ENCODE measurements around the gene STARD9. TPM values are rescaled to one million over a fixed set of nuclear protein-coding genes. Genes with fewer than 3 reads are reported as not detected.
A peak's percentile ranks its signal among the peaks of the same experiment; 100 is the strongest.
"Not testable (repeated sequence)": the region's sequence is repeated elsewhere in the genome, so short reads cannot be mapped to it uniquely, and the experiment has no call there.

Gene STARD9
- total RNA-seq, 1 experiment from 2014 or later = 4.0 TPM

- in situ Hi-C loops (cut with HindIII; ENCODE audit: low sequenced_read_pairs) = no loop called here
Observed at GRCh38 chr15:42735382-42736165, 160.2 kb downstream of the STARD9 start.

DNA sequence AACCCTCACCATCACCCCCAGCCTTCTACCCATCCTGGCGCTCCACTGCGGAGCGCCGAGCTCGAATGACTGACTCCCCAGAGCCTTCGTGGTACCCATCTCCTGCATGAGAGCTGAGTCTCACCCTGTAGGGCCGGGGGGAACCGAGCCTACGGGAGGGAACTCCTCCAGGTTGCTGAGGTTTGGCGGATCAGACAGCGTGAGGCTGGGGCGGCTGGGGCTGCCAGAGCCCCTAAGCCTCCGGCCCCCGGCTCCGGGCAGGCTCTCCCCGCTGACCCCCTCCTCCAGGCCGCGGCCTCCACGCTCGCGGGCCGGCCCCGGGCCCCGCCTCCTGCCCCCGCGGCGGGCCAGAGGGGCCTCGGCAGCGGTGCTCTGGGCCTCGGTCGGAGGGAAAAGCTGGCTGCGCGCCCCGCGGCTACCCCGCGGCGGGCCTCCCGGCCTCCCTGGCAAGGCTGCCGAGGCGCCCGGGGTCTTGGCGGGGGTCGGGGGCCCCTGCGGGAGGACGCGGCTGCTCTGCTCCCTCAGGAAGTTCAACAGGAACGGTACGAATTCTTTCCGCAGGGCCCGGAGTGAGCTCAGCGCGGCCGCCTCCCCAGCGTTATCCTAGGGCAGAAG lies 160.9 kb downstream of the STARD9 start:
- in situ Hi-C loops (cut with HindIII; ENCODE audit: low sequenced_read_pairs) = no loop called here
- peak; percentile 17 for DNase-seq (ENCODE audit: low spot score)

More at GRCh38 chr15:42735382-42736165, 160.2 kb downstream of the STARD9 start:
- DNase-seq (ENCODE audit: low spot score) = no peak

- in situ Hi-C loops (cut with HindIII; ENCODE audit: low sequenced_read_pairs) = no loop called here
- DNase-seq (ENCODE audit: low spot score) = peak; percentile 79
Observed at GRCh38 chr15:42736793-42737528, 161.6 kb downstream of the STARD9 start, which contains the start of gene CDAN1. CDAN1 (minus strand) TSS chr15:42737128; CDS start chr15:42737102, 26 bp downstream.

DNA sequence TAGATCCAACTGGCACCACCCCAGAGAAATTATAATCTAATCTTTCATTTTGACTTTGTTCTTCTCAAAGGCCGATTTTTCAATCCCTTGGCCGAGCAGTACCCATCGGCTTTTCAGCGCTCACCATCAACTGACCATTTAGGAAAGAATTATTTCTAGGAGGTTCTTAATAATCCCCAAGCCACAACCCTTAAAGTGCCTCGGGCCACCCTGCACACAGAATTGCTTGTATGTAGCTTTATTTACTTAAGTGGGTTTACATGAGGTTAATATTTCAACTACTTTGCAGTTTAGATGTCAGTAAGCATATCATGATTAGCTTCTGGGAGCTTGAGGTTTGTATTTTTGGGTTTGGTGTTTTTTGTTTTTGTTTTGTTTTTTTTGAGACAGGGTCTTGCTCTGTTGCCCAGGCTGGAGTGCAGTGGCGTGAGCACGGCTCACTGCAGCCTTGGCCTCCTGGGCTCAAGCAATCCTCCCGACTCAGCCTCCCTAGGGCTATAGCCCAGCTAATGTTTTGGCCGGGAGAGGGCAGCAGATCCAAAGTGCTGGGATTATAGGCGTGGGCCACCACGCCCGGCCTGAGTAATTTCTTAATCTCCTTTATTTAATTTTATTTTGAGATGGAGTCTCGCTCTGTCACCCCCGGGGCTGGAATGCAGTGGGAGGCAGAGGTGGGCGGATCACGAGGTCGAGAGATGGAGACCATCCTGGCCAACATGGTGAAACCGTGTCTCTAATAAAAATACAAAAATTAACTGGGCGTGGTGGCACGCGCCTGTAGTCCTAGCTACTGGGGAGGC lies 162.3 kb downstream of the STARD9 start:
- in situ Hi-C loops (cut with HindIII; ENCODE audit: low sequenced_read_pairs) = no loop called here
- DNase-seq (ENCODE audit: low spot score) = no peak

DNA sequence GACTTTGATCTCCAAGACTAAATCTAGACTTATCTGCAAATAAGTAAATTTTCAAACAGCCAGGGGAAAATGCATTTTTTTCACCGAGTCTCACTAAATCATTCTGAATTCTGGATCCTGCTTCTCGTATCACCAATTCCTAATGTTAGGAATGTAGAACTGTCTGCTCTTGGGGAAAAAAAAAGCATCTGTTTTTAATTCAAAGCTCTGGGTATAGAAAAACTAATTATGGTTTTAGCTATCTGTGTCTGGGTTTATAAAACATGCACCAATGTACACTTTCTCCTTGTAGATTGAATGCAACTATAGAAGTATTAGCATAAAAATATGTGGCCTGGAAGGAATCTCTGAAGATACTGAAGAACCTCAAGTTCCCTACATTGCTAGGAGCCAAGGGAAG lies 166.3 kb downstream of the STARD9 start:
- in situ Hi-C loops (cut with HindIII; ENCODE audit: low sequenced_read_pairs) = no loop called here
- DNase-seq (ENCODE audit: low spot score) = no peak

DNA sequence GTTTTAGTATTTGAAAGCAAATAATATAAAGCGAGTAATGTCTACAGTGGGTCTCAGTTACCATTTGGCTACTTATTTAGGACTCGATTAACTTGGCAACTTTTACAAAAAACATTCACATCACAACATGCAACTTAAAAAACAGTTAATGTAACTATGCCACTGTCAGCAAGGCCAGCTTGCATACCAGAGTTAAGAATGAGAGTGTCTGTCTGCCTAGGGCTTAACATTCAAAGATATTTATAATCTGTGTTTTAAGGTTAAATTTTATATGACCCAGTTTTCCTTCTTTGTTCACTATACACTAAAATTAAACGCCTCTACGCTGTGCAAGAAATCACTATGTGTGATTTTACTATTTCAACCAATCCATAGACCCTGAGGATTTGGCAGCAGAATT lies 166.7 kb downstream of the STARD9 start:
- in situ Hi-C loops (cut with HindIII; ENCODE audit: low sequenced_read_pairs) = no loop called here
- no peak for DNase-seq (ENCODE audit: low spot score)

- in situ Hi-C loops (cut with HindIII; ENCODE audit: low sequenced_read_pairs) = no loop called here
- no peak for DNase-seq (ENCODE audit: low spot score)
Observed at GRCh38 chr15:42744195-42744594, 168.8 kb downstream of the STARD9 start.

DNA sequence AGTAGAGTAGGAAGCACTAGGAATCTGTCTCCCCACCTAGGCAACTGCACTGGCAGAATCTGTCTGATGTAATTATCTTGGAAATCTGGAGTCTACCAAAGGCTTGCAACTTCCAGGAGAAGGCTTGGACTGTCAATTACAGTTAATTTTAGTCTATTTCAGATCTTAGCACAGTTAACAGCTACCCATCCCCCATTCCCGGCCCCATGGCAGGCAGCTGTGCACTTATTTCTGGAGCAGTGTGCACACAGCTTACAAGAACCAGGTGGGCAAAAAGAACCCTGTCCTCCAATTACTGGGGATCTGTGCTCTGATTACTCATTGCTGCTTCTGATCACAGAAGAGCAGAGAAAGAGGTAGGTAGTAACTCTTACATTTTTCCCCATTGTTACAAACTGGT lies 173.9 kb downstream of the STARD9 start:
- in situ Hi-C loops (cut with HindIII; ENCODE audit: low sequenced_read_pairs) = no loop called here
- DNase-seq (ENCODE audit: low spot score) = no peak

GRCh38 chr15:42750306-42750705 lies 174.9 kb downstream of the STARD9 start:
- in situ Hi-C loops (cut with HindIII; ENCODE audit: low sequenced_read_pairs) = no loop called here
- no peak for DNase-seq (ENCODE audit: low spot score)

DNA sequence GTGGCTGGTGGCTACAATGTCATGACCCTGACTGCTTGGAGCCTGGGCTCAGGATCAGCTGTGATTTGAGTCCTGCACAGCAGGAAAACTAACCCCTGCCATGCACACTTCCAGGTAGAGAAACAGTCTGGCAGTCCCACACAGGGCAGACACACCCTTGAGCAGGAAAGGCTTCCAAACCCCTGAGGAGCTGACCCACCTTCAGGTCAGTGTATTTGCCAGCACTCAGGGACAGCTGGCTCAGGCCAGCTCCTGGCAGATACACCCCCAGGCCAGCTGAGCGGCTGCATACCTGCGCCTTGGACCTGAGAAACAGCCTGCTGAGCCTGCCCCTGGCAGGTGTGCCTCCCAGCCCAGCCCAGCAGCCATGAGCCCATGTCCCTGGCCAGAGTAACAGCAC lies 183.7 kb downstream of the STARD9 start:
- in situ Hi-C loops (cut with HindIII; ENCODE audit: low sequenced_read_pairs) = no loop called here

GRCh38 chr15:42760759-42761158 lies 185.4 kb downstream of the STARD9 start:
- in situ Hi-C loops (cut with HindIII; ENCODE audit: low sequenced_read_pairs) = no loop called here
- DNase-seq (ENCODE audit: low spot score) = no peak

More for the DNA sequence above, 183.7 kb downstream of the STARD9 start:
- no peak for DNase-seq (ENCODE audit: low spot score)

- DNase-seq (ENCODE audit: low spot score); in situ Hi-C loops (cut with HindIII; ENCODE audit: low sequenced_read_pairs): not testable (repeated sequence)
Observed at GRCh38 chr15:42761813-42762212, 186.4 kb downstream of the STARD9 start.

GRCh38 chr15:42764154-42764731 lies 188.8 kb downstream of the STARD9 start:
- in situ Hi-C loops (cut with HindIII; ENCODE audit: low sequenced_read_pairs) = not testable (repeated sequence)
- peak; percentile 38 for DNase-seq (ENCODE audit: low spot score)

GRCh38 chr15:42766109-42766508 lies 190.7 kb downstream of the STARD9 start:
- DNase-seq (ENCODE audit: low spot score); in situ Hi-C loops (cut with HindIII; ENCODE audit: low sequenced_read_pairs): not testable (repeated sequence)

Other genes starting within 250 kb of the STARD9 start
- 0.27 and 0.43 TPM in 2 replicates for gene CAPN3, start 216.1 kb upstream of the STARD9 start, total RNA-seq (2014; rRNA removed; shearing (Covaris generic))
- 100 and 134 TPM in 2 replicates for gene ZNF106, start 84.5 kb upstream of the STARD9 start, total RNA-seq (2014; rRNA removed; shearing (Covaris generic))
- gene SNAP23, start 80.0 kb upstream of the STARD9 start, total RNA-seq (2014; rRNA removed; shearing (Covaris generic)) = 98.5 and 122 TPM in 2 replicates
- gene LRRC57, start 26.8 kb upstream of the STARD9 start, total RNA-seq (2014; rRNA removed; shearing (Covaris generic)) = 17.2 and 26.2 TPM in 2 replicates
- 18.2 and 39.1 TPM in 2 replicates for gene HAUS2, start 26.8 kb upstream of the STARD9 start, total RNA-seq (2014; rRNA removed; shearing (Covaris generic))
- gene CDAN1, start 161.5 kb downstream of the STARD9 start, total RNA-seq (2014; rRNA removed; shearing (Covaris generic)) = 12.6 and 17.7 TPM in 2 replicates